ENCODE results near the gene NPEPL1.
"Not testable (repeated sequence)": the region's sequence is repeated elsewhere in the genome, so short reads cannot be mapped to it uniquely, and the experiment has no call there.

Gene NPEPL1

GRCh38 chr20:58715801-58716475, 23.3 kb downstream of the NPEPL1 start:
- DNase-seq, result peak; percentile 2

GRCh38 chr20:58716476-58717277, 24.1 kb downstream of the NPEPL1 start:
- peak; percentile 6 for DNase-seq

- DNase-seq, result peak; percentile 3
Measured at GRCh38 chr20:58717278-58718091, 24.9 kb downstream of the NPEPL1 start.

- DNase-seq, result peak; percentile 1
Measured at GRCh38 chr20:58718121-58718563, 25.5 kb downstream of the NPEPL1 start.

GRCh38 chr20:58718729-58719128, 26.1 kb downstream of the NPEPL1 start:
- peak; percentile 2 for DNase-seq

GRCh38 chr20:58719258-58719657, 26.7 kb downstream of the NPEPL1 start:
- peak; percentile 6 for DNase-seq

GRCh38 chr20:58719971-58720371, 27.4 kb downstream of the NPEPL1 start:
- DNase-seq, result no peak

GRCh38 chr20:58720890-58721289, 28.3 kb downstream of the NPEPL1 start:
- DNase-seq, result no peak

GRCh38 chr20:58721951-58722778, 29.6 kb downstream of the NPEPL1 start:
- DNase-seq, result peak; percentile 4

GRCh38 chr20:58722877-58723627, 30.5 kb downstream of the NPEPL1 start:
- DNase-seq, result no peak

- DNase-seq, result no peak
Measured at GRCh38 chr20:58723628-58723984, 31.0 kb downstream of the NPEPL1 start.

GRCh38 chr20:58726156-58726555, 33.6 kb downstream of the NPEPL1 start:
- not testable (repeated sequence) for DNase-seq

- DNase-seq, result no peak
Measured at GRCh38 chr20:58731192-58731591, 38.6 kb downstream of the NPEPL1 start.

GRCh38 chr20:58737198-58737597, 44.6 kb downstream of the NPEPL1 start:
- DNase-seq, result no peak

GRCh38 chr20:58740356-58741308, 48.0 kb downstream of the NPEPL1 start:
- no peak for DNase-seq

- no peak for DNase-seq
Measured at GRCh38 chr20:58741384-58741783, 48.8 kb downstream of the NPEPL1 start.

GRCh38 chr20:58742668-58743566, 50.3 kb downstream of the NPEPL1 start:
- no peak for DNase-seq

- DNase-seq, result no peak
Measured at GRCh38 chr20:58743929-58744534, 51.4 kb downstream of the NPEPL1 start.

GRCh38 chr20:58744836-58745235, 52.2 kb downstream of the NPEPL1 start:
- DNase-seq, result no peak
